PFSK-1 (cell line): ENCODE data around the gene ACTL7A.

Experiments used
- POLR2AphosphoS5 ChIP-seq: IDR thresholded peaks from 2 replicates; pipeline ENCODE4 v1.6.1; 2012; ENCODE audit warnings: low read depth, mild to moderate bottlenecking, control low read depth, low read length, moderate library complexity
- SIN3A ChIP-seq: IDR thresholded peaks from 2 replicates; pipeline ENCODE4 v1.6.1; 2012; ENCODE audit warnings: mild to moderate bottlenecking, low read length, moderate library complexity, borderline replicate concordance; ENCODE audit not compliant: insufficient read depth
- TAF1 ChIP-seq: IDR thresholded peaks from 2 replicates; pipeline ENCODE4 v1.6.1; 2012; ENCODE audit warnings: low read length, control low read depth, borderline replicate concordance; ENCODE audit not compliant: insufficient read depth

DNA sequence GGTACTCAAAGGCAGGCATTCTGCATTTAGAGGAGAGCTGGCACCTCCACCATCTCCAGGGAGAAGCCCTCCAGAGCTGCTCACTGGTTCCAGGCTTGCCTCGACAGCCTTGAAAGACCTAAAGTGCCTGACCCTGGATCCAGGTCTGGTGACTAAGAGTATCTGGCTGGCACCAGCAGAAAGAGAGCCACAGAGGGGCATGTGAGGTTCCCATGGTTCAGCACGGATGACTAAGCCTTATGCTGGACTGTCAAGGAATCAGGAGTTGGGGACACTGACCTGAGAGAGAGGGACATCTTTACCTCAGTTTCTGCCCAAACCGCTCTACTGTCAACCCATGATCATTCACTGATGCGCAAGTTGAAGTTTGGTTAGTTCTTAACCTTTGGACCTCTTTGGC lies 3.0 kb downstream of the ACTL7A start:
- TF ChIP-seq POLR2AphosphoS5 (no peak), TAF1 (no peak), SIN3A (no peak)
